Measurements from ENCODE around the gene RNF38. TPM values are rescaled to one million over a fixed set of nuclear protein-coding genes. Genes with fewer than 3 reads are reported as not detected.
"Not testable (repeated sequence)": the region's sequence is repeated elsewhere in the genome, so short reads cannot be mapped to it uniquely, and the experiment has no call there.

The RNF38 gene
- total RNA-seq, 2 experiments from 2014 or later = 24.9 to 27.1 TPM

GRCh38 chr9:36401897-36402480, 1.9 kb upstream of the RNF38 start:
- no peak for DNase-seq
- intact Hi-C loops (cut with micrococcal nuclease) = loop anchor here (2.0 kb wide), 2 partner anchors 69 to 171 kb away; partner anchors contain the start of gene MELK
- POLR2A ChIA-PET = no interaction called here
- CTCF ChIA-PET = interaction anchor here (0.7 to 10.3 kb wide), 3 partner anchors 48 to 321 kb away, joined by 3 to 342 read pairs (median 6); no protein-coding TSS in a partner anchor
- peaks cover 5% of the 10 kb centered on the region for H3K36me3 Mint-ChIP-seq
- peak overlapping the region; percentile 95 for H3K4me3 Mint-ChIP-seq
- H3K4me1 Mint-ChIP-seq (ENCODE audit: low read depth) = peaks cover 26% of the 10 kb centered on the region
- H3K9me3 Mint-ChIP-seq = no peaks in the 10 kb centered on the region
- peak overlapping the region; percentile 85 for H3K27ac Mint-ChIP-seq
- no peaks in the 10 kb centered on the region for H3K27me3 Mint-ChIP-seq

- POLR2A ChIA-PET = interaction anchor here (1.2 to 1.6 kb wide), 2 partner anchors 87 to 211 kb away, joined by 5 to 7 read pairs; partner anchors contain the start of gene CLTA
- intact Hi-C loops (cut with micrococcal nuclease) = loop anchor here (2.0 kb wide), 2 partner anchors 70 to 172 kb away; partner anchors contain the start of gene MELK
- peaks cover 29% of the 10 kb centered on the region for H3K4me1 Mint-ChIP-seq (ENCODE audit: low read depth)
These were observed 1.2 kb upstream of the RNF38 start for GRCh38 chr9:36401164-36401740.

GRCh38 chr9:36400332-36401163, 479 bp upstream of the RNF38 start:
- Mint-ChIP-seq H3K4me3 (peak overlapping the region; percentile 95), H3K27ac (peak overlapping the region; percentile 98), H3K36me3 (peaks cover 5% of the 10 kb centered on the region), H3K9me3 (no peaks in the 10 kb centered on the region), H3K4me1 (ENCODE audit: low read depth) (peaks cover 36% of the 10 kb centered on the region), H3K27me3 (no peaks in the 10 kb centered on the region)
- POLR2A ChIA-PET = interaction anchor here (0.6 to 1.6 kb wide), 5 partner anchors 21 to 210 kb away, joined by 3 to 7 read pairs (median 4); partner anchors contain the start of gene CLTA
- CTCF ChIA-PET = interaction anchor here (0.6 to 10.3 kb wide), 5 partner anchors 8 to 266 kb away, joined by 3 to 342 read pairs (median 5); no protein-coding TSS in a partner anchor
- peak; percentile 95 for DNase-seq
- intact Hi-C loops (cut with micrococcal nuclease) = loop anchor here (1.0 to 2.0 kb wide), 4 partner anchors 70 to 172 kb away; partner anchors contain the start of genes GNE and MELK

More at GRCh38 chr9:36401164-36401740, 1.2 kb upstream of the RNF38 start:
- Mint-ChIP-seq H3K4me3 (peak overlapping the region; percentile 95), H3K9me3 (no peaks in the 10 kb centered on the region), H3K27ac (peak overlapping the region; percentile 85), H3K36me3 (peaks cover 5% of the 10 kb centered on the region), H3K27me3 (no peaks in the 10 kb centered on the region)
- CTCF ChIA-PET = interaction anchor here (0.5 to 10.3 kb wide), 2 partner anchors 83 to 154 kb away, joined by 3 to 342 read pairs; no protein-coding TSS in a partner anchor
- DNase-seq = no peak

GRCh38 chr9:36398745-36399144, 1.3 kb downstream of the RNF38 start:
- Mint-ChIP-seq H3K27me3 (no peaks in the 10 kb centered on the region), H3K36me3 (peaks cover 5% of the 10 kb centered on the region), H3K27ac (peak overlapping the region; percentile 81), H3K9me3 (no peaks in the 10 kb centered on the region), H3K4me1 (ENCODE audit: low read depth) (peaks cover 46% of the 10 kb centered on the region), H3K4me3 (peak overlapping the region; percentile 67)
- POLR2A ChIA-PET = no interaction called here
- CTCF ChIA-PET = interaction anchor here (1.4 kb wide), 1 partner anchor 10 kb away, joined by 5 read pairs; no protein-coding TSS in a partner anchor
- DNase-seq = no peak
- intact Hi-C loops (cut with micrococcal nuclease) = loop anchor here (2.0 to 5.0 kb wide), 2 partner anchors 16 to 56 kb away; no protein-coding TSS in a partner anchor

GRCh38 chr9:36396985-36397384, 3.1 kb downstream of the RNF38 start:
- Mint-ChIP-seq H3K27ac (no peak overlapping the region), H3K9me3 (no peaks in the 10 kb centered on the region), H3K27me3 (no peaks in the 10 kb centered on the region), H3K4me3 (no peak overlapping the region), H3K4me1 (ENCODE audit: low read depth) (peaks cover 58% of the 10 kb centered on the region), H3K36me3 (peaks cover 12% of the 10 kb centered on the region)
- ChIA-PET CTCF (interaction anchor here (0.8 to 1.7 kb wide), 2 partner anchors 10 to 53 kb away, joined by 3 to 6 read pairs; no protein-coding TSS in a partner anchor), POLR2A (interaction anchor here (0.6 kb wide), 1 partner anchor 206 kb away, joined by 3 read pairs; the partner anchor contains the start of gene CLTA)
- intact Hi-C loops (cut with micrococcal nuclease) = loop anchor here (5.0 kb wide), 1 partner anchor 55 kb away; no protein-coding TSS in a partner anchor
- peak; percentile 43 for DNase-seq

- Mint-ChIP-seq H3K9me3 (no peaks in the 10 kb centered on the region), H3K36me3 (peaks cover 11% of the 10 kb centered on the region), H3K4me3 (no peak overlapping the region), H3K4me1 (ENCODE audit: low read depth) (peaks cover 65% of the 10 kb centered on the region), H3K27ac (no peak overlapping the region), H3K27me3 (no peaks in the 10 kb centered on the region)
- ChIA-PET CTCF (interaction anchor here (0.7 to 1.3 kb wide), 3 partner anchors 12 to 163 kb away, joined by 3 read pairs; no protein-coding TSS in a partner anchor), POLR2A (no interaction called here)
- no peak for DNase-seq
- intact Hi-C loops (cut with micrococcal nuclease) = no loop called here
These were observed 7.6 kb downstream of the RNF38 start for GRCh38 chr9:36392489-36392888.

GRCh38 chr9:36389590-36389989, 10.5 kb downstream of the RNF38 start:
- ChIA-PET POLR2A (interaction anchor here (0.6 kb wide), 1 partner anchor 293 kb away, joined by 4 read pairs; no protein-coding TSS in a partner anchor), CTCF (interaction anchor here (1.0 to 1.2 kb wide), 3 partner anchors 14 to 165 kb away, joined by 3 to 4 read pairs (median 3); no protein-coding TSS in a partner anchor)
- Mint-ChIP-seq H3K4me1 (ENCODE audit: low read depth) (peaks cover 57% of the 10 kb centered on the region), H3K27ac (peak overlapping the region; percentile 43), H3K27me3 (no peaks in the 10 kb centered on the region), H3K36me3 (peaks cover 19% of the 10 kb centered on the region), H3K9me3 (no peaks in the 10 kb centered on the region), H3K4me3 (no peak overlapping the region)
- intact Hi-C loops (cut with micrococcal nuclease) = no loop called here
- no peak for DNase-seq

GRCh38 chr9:36386396-36386965, 13.6 kb downstream of the RNF38 start:
- DNase-seq; H3K27ac Mint-ChIP-seq; H3K9me3 Mint-ChIP-seq; POLR2A ChIA-PET; H3K27me3 Mint-ChIP-seq; CTCF ChIA-PET; intact Hi-C loops (cut with micrococcal nuclease); H3K4me3 Mint-ChIP-seq: not testable (repeated sequence)
- peaks cover 71% of the 10 kb centered on the region for H3K4me1 Mint-ChIP-seq (ENCODE audit: low read depth)
- peaks cover 14% of the 10 kb centered on the region for H3K36me3 Mint-ChIP-seq

GRCh38 chr9:36382484-36382883, 17.6 kb downstream of the RNF38 start:
- no peaks in the 10 kb centered on the region for H3K9me3 Mint-ChIP-seq
- no peaks in the 10 kb centered on the region for H3K27me3 Mint-ChIP-seq
- intact Hi-C loops (cut with micrococcal nuclease) = loop anchor here (2.0 kb wide), 1 partner anchor 16 kb away; no protein-coding TSS in a partner anchor
- H3K36me3 Mint-ChIP-seq = peaks cover 16% of the 10 kb centered on the region
- DNase-seq = no peak
- peaks cover 69% of the 10 kb centered on the region for H3K4me1 Mint-ChIP-seq (ENCODE audit: low read depth)
- no peak overlapping the region for H3K4me3 Mint-ChIP-seq
- ChIA-PET CTCF (no interaction called here), POLR2A (interaction anchor here (1.1 kb wide), 1 partner anchor 105 kb away, joined by 3 read pairs; no protein-coding TSS in a partner anchor)
- peak overlapping the region; percentile 47 for H3K27ac Mint-ChIP-seq

GRCh38 chr9:36364577-36364976, 35.5 kb downstream of the RNF38 start:
- Mint-ChIP-seq H3K9me3 (no peaks in the 10 kb centered on the region), H3K27me3 (no peaks in the 10 kb centered on the region), H3K36me3 (peaks cover 26% of the 10 kb centered on the region), H3K27ac (no peak overlapping the region), H3K4me3 (no peak overlapping the region), H3K4me1 (ENCODE audit: low read depth) (peaks cover 8% of the 10 kb centered on the region)
- intact Hi-C loops (cut with micrococcal nuclease) = no loop called here
- ChIA-PET CTCF (no interaction called here), POLR2A (no interaction called here)
- no peak for DNase-seq

GRCh38 chr9:36363448-36363847, 36.6 kb downstream of the RNF38 start:
- no peaks in the 10 kb centered on the region for H3K27me3 Mint-ChIP-seq
- H3K4me1 Mint-ChIP-seq (ENCODE audit: low read depth) = peaks cover 8% of the 10 kb centered on the region
- H3K36me3 Mint-ChIP-seq = peaks cover 15% of the 10 kb centered on the region
- H3K4me3 Mint-ChIP-seq = no peak overlapping the region
- ChIA-PET POLR2A (interaction anchor here (0.6 kb wide), 1 partner anchor 54 kb away, joined by 4 read pairs; no protein-coding TSS in a partner anchor), CTCF (no interaction called here)
- no peak for DNase-seq
- H3K9me3 Mint-ChIP-seq = no peaks in the 10 kb centered on the region
- no peak overlapping the region for H3K27ac Mint-ChIP-seq
- intact Hi-C loops (cut with micrococcal nuclease) = no loop called here
